MG63 (cell line): ENCODE measurements around the gene SORBS1. TPM values are rescaled to one million over a fixed set of nuclear protein-coding genes. Genes with fewer than 3 reads are reported as not detected.

ENCODE experiments used
- DNase-seq: peaks from one replicate; pipeline ENCODE4 v3.0.0-alpha.2; 2020
- H3K27me3 ChIP-seq: fragments of 250-450 bp; sonication (Bioruptor Pico); 2 replicates; pipeline ENCODE4 v1.5.1; 2020; ENCODE audit warnings: mild to moderate bottlenecking, moderate library complexity
- H3K36me3 ChIP-seq: fragments of 250-450 bp; sonication (Bioruptor Pico); 2 replicates; pipeline ENCODE4 v1.5.1; 2020; ENCODE audit warnings: mild to moderate bottlenecking, moderate library complexity
- H3K4me3 ChIP-seq: fragments of 250-450 bp; sonication (Bioruptor Pico); 2 replicates; pipeline ENCODE4 v1.5.1; 2020; ENCODE audit warnings: mild to moderate bottlenecking, moderate library complexity
- H3K9me3 ChIP-seq: fragments of 250-450 bp; sonication (Bioruptor Pico); 2 replicates; pipeline ENCODE4 v1.5.1; 2020; ENCODE audit warnings: mild to moderate bottlenecking, moderate library complexity
- total RNA-seq: library from RNA; depleted of rRNA; stranded (reverse); fragments of >200 nt; shearing (Covaris generic); gene quantifications from 2 replicates; pipeline ENCODE4 v1.2.3, GENCODE V29; 2014; ENCODE audit warnings: low replicate concordance

Gene SORBS1
- total RNA-seq, 1 experiment from 2014 or later, result 0.03 TPM

- DNase-seq, result peak; percentile 13
- no peaks in the 10 kb centered on the region for H3K9me3 ChIP-seq
- H3K4me3 ChIP-seq, result no peak overlapping the region; the same call in 1 of the 2 replicates
- no peaks in the 10 kb centered on the region for H3K36me3 ChIP-seq
- H3K27me3 ChIP-seq, result no peaks in the 10 kb centered on the region
Measured at GRCh38 chr10:95295031-95295755, 266.0 kb downstream of the SORBS1 start.

- Histone ChIP-seq H3K9me3 (no peaks in the 10 kb centered on the region), H3K27me3 (no peaks in the 10 kb centered on the region), H3K36me3 (no peaks in the 10 kb centered on the region), H3K4me3 (no peak overlapping the region)
- no peak for DNase-seq
Measured at GRCh38 chr10:95293631-95294030, 267.5 kb downstream of the SORBS1 start.

GRCh38 chr10:95291365-95292039 lies 269.7 kb downstream of the SORBS1 start:
- Histone ChIP-seq H3K9me3 (no peaks in the 10 kb centered on the region), H3K27me3 (no peaks in the 10 kb centered on the region), H3K4me3 (peak overlapping the region; percentile 91), H3K36me3 (no peaks in the 10 kb centered on the region)
- DNase-seq, result no peak

- DNase-seq, result peak; percentile 70
- Histone ChIP-seq H3K4me3 (peak within 1 kb of the TSS; percentile 91), H3K9me3 (no peaks in the 10 kb centered on the region), H3K36me3 (no peaks in the 10 kb centered on the region), H3K27me3 (no peaks in the 10 kb centered on the region)
Measured at GRCh38 chr10:95290461-95291364, 270.5 kb downstream of the SORBS1 start, which contains the start of gene PDLIM1. Gene PDLIM1 (minus strand): TSS chr10:95291003. CDS start chr10:95290915, 88 bp downstream.

- H3K36me3 ChIP-seq, result no peaks in the 10 kb centered on the region
- no peak for DNase-seq
- no peaks in the 10 kb centered on the region for H3K9me3 ChIP-seq
- H3K27me3 ChIP-seq, result no peaks in the 10 kb centered on the region
- H3K4me3 ChIP-seq, result peak overlapping the region; percentile 91
Measured at GRCh38 chr10:95289921-95290421, 271.2 kb downstream of the SORBS1 start.

GRCh38 chr10:95289003-95289920 lies 271.9 kb downstream of the SORBS1 start:
- Histone ChIP-seq H3K4me3 (peak overlapping the region; percentile 91), H3K27me3 (no peaks in the 10 kb centered on the region), H3K9me3 (no peaks in the 10 kb centered on the region), H3K36me3 (no peaks in the 10 kb centered on the region)
- peak; percentile 33 for DNase-seq

- DNase-seq, result no peak
- Histone ChIP-seq H3K4me3 (no peak overlapping the region), H3K36me3 (no peaks in the 10 kb centered on the region), H3K9me3 (no peaks in the 10 kb centered on the region), H3K27me3 (no peaks in the 10 kb centered on the region)
Measured at GRCh38 chr10:95288303-95288702, 272.9 kb downstream of the SORBS1 start.

GRCh38 chr10:95287281-95287680 lies 273.9 kb downstream of the SORBS1 start:
- H3K4me3 ChIP-seq, result no peak overlapping the region
- H3K36me3 ChIP-seq, result no peaks in the 10 kb centered on the region
- H3K27me3 ChIP-seq, result no peaks in the 10 kb centered on the region
- DNase-seq, result no peak
- H3K9me3 ChIP-seq, result no peaks in the 10 kb centered on the region

- Histone ChIP-seq H3K36me3 (no peaks in the 10 kb centered on the region), H3K9me3 (no peaks in the 10 kb centered on the region), H3K27me3 (no peaks in the 10 kb centered on the region), H3K4me3 (no peak overlapping the region)
- no peak for DNase-seq
Measured at GRCh38 chr10:95286707-95287106, 274.5 kb downstream of the SORBS1 start.

- H3K36me3 ChIP-seq, result no peaks in the 10 kb centered on the region
- H3K27me3 ChIP-seq, result no peaks in the 10 kb centered on the region
- H3K4me3 ChIP-seq, result no peak overlapping the region
- DNase-seq, result no peak
- no peaks in the 10 kb centered on the region for H3K9me3 ChIP-seq
Measured at GRCh38 chr10:95285556-95285955, 275.6 kb downstream of the SORBS1 start.

- Histone ChIP-seq H3K27me3 (no peaks in the 10 kb centered on the region), H3K4me3 (no peak overlapping the region)
- no peak for DNase-seq
Measured at GRCh38 chr10:95284807-95285206, 276.4 kb downstream of the SORBS1 start.

GRCh38 chr10:95282107-95282506 lies 279.1 kb downstream of the SORBS1 start:
- no peaks in the 10 kb centered on the region for H3K36me3 ChIP-seq
- no peak overlapping the region for H3K4me3 ChIP-seq
- H3K27me3 ChIP-seq, result no peaks in the 10 kb centered on the region
- no peak for DNase-seq
- H3K9me3 ChIP-seq, result no peaks in the 10 kb centered on the region

More at GRCh38 chr10:95284807-95285206, 276.4 kb downstream of the SORBS1 start:
- H3K36me3 ChIP-seq, result no peaks in the 10 kb centered on the region
- no peaks in the 10 kb centered on the region for H3K9me3 ChIP-seq

- Histone ChIP-seq H3K4me3 (no peak overlapping the region), H3K9me3 (no peaks in the 10 kb centered on the region), H3K36me3 (no peaks in the 10 kb centered on the region), H3K27me3 (no peaks in the 10 kb centered on the region)
- DNase-seq, result no peak
Measured at GRCh38 chr10:95281206-95281605, 280.0 kb downstream of the SORBS1 start.

- H3K36me3 ChIP-seq, result no peaks in the 10 kb centered on the region
- no peaks in the 10 kb centered on the region for H3K9me3 ChIP-seq
- no peaks in the 10 kb centered on the region for H3K27me3 ChIP-seq
- no peak overlapping the region for H3K4me3 ChIP-seq
- DNase-seq, result no peak
Measured at GRCh38 chr10:95280637-95281036, 280.5 kb downstream of the SORBS1 start.

- no peaks in the 10 kb centered on the region for H3K9me3 ChIP-seq
- H3K4me3 ChIP-seq, result no peak overlapping the region
- peak; percentile 61 for DNase-seq
- no peaks in the 10 kb centered on the region for H3K27me3 ChIP-seq
- no peaks in the 10 kb centered on the region for H3K36me3 ChIP-seq
Measured at GRCh38 chr10:95279042-95279820, 281.9 kb downstream of the SORBS1 start.
